GM10847 (cell line): ENCODE data around the gene DNAI1.

Experiments
- POLR2A ChIP-seq: IDR thresholded peaks from 2 replicates; pipeline ENCODE4 v1.6.1; 2011; ENCODE audit not compliant: insufficient read length; ENCODE audit errors: extremely low read depth

Gene DNAI1

DNA sequence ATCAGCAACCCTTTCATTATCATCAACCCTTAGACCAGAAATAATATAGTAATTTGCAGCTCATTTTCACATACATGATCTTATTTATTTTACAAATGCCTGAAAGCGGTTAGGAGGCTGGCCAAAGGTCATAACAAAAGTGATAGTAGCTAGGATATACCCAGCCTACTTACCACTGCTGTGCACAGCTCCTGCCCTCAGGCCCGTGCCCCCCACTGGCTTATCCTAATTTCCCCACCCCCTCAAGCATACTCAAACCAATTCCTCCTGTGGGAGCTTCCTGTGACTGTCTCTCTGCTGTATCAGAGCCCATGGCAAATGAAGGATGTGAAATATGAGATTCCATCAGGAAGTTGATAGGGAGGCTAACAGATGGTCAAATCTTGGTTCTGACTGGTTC is 15.1 kb upstream of the DNAI1 start:
- TF ChIP-seq POLR2A = no peak

DNA sequence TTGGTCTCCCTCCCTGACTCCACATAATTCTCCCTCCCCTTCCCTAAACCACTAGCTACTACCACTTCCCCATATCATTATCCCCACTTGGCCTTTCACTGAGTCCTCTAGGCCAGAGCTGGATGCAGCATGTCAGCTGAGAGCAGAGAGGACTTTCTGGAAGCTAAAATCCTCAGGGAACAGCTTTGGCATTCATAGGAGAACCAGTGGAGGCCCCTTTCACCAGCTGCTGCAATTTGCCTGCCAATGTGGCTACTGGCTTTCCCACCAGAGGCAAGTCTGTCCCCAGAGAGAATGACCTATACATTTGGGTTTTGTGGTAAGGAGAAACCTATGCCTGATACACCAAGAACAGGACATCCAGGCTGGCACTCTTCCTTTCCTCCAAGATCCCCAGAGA is 14.6 kb upstream of the DNAI1 start:
- no peak for TF ChIP-seq POLR2A

DNA sequence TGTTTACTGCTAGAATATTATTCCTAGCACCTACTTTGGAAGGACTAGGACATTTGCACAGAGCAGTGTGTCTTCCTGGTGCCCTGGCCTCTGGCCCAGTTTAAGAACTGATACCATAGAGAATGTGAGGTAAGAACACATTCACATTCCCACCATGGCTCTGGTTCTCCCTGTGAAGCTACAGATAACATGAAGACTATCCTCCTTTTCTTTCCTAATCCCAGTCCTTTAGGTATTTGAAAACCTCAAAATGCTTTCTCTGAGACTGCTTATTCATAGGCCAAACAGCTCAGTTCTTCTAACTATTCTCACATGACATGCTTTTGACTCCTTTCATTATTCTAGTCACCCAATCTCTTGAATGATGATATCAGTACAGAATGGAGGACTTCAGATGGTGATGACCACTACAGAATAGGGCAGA is 12.1 kb upstream of the DNAI1 start:
- no peak for TF ChIP-seq POLR2A

DNA sequence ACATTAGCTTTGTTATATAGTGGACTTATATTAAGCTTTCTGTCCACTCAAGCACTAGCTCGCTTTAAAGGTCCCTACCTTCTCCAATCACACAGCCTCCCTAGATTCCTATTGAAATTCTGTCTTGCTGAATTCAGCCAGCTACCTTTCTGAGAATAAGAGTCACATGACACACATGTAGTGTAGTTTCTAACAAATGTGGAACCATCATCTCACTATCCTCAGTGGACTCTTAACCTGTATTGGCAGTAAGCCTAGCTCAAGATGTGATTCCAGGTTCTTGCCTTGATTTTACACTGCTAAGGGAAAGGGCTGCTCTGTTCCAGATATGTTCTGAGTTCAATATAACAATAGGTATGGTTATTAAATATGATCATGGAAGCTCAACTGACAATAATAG is 11.7 kb upstream of the DNAI1 start:
- no peak for TF ChIP-seq POLR2A

DNA sequence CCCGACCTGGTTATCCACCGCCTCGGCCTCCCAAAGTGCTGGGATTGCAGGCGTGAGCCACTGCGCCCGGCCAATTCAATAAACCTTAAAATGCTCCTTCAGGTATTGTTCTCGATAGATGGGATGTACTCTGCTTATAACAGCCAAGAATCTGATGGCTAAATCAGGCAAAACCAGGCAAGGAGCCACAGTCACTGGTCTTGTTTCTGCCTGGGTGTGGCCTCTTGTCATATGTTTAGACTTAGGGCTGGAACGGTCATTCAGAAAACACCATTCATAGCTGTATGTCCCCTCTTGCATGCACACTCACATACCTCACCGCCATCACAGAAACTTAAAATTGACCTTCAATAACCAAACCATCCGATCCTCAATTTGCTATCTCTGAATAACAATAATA is 8.0 kb upstream of the DNAI1 start:
- no peak for TF ChIP-seq POLR2A

DNA sequence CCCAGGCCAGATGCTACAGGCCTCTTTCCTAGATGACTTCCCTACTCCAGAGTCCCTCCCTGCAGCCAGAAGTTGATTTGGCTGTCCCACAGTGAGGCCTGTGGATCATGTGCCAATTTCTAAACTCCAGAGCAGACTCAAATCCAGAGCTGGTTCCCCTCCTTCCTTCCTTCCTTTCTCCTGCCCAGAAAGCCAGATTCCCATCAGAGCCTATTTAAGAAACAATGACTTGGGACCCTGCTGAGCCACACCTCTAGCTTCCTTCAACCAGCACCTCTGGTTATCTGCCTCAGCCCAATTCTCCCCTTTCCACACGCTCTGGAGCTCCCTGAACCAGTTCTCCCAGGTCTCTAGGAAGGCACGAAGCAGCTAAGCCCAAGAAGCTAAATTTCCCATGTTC is 7.5 kb upstream of the DNAI1 start:
- no peak for TF ChIP-seq POLR2A

DNA sequence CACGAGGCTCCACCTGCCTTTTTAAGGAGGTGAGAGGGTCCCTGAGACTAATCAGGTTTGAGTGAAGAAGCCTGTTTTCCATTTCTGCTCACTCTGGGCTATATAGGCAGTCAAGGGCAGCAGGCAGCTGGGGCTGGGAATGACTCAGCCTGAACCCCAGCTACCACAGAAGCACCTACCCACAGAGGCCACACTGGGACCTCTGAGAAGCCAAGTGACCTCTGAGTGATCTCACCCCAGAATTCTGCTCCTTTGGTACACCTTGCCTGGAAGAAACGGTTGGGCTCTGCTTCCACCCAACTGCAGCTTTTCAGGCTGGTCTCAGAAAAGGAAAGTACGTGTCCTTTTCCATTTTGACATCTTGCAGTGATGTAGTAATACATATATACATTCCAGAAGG is 7.1 kb upstream of the DNAI1 start:
- no peak for TF ChIP-seq POLR2A

DNA sequence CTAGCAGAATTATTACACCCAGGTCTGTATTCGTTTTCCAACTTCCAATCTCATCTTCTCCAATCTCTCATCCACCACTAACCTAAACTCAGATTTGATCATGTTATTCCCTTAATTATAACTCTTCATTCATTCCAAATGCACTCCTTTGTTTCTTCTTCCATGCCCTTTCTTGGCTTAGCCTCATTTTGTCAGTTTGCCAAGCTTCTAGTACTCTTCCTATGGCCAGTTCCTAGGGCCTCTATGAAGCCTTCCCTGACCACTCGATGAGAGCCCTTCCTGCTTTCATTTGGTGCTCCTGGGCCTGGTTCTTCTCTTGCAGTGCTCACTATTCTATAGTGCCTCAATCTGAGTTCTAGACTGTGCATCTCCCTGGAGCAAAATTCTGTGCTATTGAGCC is 6.0 kb upstream of the DNAI1 start:
- no peak for TF ChIP-seq POLR2A

DNA sequence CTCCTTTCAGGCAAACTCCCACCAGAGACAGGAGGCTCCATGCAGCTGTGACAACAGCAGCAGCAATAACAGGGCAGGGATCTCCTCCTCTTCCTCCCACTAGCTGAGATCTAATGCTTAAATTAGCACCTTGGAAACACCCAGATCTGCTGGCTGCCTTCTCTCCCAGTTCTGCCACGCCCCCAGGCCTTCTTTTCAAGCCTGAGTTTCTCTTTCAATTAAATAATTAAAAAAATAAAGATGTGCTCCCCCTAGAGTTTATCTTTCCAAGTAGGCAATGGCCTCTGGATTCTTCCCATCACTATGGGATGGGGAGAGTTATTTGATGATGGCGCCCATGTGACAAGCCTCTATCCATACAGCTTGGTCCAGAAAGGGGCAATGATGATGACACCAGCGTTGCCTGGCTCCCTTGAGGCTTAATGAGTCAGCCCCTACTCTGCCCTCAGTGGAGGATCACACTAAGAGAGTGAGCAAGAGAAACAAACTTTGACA is 4.0 kb upstream of the DNAI1 start:
- TF ChIP-seq POLR2A = no peak

DNA sequence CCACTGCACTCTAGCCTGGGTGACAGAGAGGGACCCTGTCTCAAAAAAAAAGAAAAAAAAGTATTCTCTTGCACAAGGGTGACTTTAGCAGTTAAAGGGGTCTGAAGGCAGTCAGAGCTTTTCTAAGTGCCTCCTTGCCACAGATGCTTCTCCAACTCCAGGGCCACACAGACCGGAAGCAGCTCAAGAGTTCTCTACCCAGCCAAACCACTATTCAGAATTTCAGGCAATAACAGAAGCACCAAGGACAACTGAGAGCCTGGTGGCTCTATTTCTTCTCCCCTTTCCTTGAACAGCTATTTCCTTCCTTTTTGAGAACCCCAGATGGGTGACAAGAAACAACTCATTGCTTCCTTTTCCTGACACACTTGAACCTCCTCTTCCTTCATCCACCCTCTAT is 2.5 kb upstream of the DNAI1 start:
- TF ChIP-seq POLR2A = no peak

DNA sequence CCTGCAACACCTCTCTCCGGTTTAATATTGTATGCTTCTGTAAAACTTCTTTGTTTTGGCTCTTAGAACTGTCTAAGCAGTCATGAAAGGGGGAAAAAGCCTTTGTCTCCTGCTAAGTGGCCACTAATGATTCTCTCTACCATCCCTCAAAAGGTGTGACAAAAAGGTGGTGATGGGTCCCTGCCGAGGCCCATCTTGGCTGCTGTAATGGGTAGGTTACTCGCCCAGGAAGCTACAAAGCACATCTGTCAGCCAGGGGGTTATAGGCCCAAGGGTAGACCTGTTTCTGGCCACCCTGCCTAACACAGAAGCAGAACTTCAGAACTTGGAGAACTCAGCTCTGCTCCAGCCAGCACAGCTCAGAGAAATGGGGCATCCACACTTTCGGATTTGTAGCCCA is 1.9 kb upstream of the DNAI1 start:
- TF ChIP-seq POLR2A = no peak

DNA sequence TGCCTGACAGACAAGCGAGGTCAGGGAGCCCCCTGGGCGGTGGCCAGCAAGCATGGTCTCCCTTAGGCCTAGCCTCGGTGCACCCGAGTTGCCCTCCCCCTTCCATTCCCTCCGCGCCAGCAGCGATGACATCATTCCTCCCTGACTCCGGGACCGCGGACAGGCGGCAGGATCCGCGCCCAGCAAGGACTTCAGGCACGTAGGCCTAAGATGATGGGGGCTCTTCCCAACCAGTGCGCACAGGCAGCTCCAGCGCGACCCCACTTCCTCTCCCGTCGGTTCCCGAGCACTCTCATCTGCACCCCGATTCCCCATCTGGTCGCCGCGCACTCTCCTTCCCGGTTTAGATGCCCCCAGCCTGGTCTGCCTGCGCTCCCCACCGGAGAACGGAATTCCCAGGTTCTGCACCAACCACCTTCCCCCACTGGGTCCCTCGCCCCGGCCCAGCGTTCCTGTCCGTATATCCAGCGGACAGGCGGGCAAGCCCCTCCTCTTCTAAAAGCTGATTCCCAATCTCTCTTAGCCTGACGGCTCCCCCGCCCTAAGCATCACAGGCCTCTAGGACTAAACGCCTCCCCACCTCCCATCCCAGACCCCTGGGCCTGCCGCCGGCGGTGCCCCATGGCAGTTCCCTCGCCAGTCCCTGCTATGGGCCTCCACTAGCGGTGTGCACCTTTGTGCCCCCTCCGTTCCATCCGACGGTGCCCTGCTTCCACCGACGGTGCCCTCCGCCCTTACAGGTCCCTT is 1.2 kb upstream of the DNAI1 start:
- TF ChIP-seq POLR2A = no peak

DNA sequence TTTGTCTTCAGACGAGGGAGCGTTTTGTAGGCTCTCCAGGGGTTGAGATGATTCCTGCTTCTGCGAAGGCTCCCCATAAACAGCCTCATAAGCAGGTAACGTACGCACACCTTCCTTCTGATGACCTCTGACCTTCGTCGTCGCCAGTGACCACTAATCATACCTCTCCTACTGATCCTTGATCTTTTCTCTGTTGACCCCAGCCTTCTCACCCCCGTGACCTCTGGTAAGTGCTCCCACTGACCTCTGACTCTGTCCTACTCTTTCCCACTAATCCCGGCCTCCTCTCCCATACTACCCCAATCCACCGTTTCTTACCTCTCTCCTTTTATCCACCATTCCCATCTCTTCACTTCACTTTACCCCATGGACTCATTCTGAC is 345 bp downstream of the DNAI1 start:
- TF ChIP-seq POLR2A = no peak

DNA sequence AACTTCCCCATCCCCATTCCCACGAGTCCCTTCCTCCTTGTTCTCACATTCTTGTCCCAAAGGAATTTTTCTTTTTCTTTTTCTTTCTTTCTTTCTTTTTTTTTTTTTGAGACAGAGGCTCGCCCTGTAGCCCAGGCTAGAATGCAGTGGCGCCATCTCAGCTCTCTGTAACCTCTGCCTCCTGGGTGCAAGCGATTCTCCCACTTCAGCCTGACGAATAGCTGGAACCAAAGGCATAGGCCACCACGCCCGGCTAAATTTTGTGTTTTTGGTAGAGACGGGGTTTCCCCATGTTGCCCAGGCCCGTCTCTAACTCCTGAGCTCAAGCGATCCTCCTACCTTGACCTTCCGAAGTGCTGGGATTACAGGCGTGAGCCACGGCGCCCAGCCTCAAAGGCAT is 751 bp downstream of the DNAI1 start:
- no peak for TF ChIP-seq POLR2A

DNA sequence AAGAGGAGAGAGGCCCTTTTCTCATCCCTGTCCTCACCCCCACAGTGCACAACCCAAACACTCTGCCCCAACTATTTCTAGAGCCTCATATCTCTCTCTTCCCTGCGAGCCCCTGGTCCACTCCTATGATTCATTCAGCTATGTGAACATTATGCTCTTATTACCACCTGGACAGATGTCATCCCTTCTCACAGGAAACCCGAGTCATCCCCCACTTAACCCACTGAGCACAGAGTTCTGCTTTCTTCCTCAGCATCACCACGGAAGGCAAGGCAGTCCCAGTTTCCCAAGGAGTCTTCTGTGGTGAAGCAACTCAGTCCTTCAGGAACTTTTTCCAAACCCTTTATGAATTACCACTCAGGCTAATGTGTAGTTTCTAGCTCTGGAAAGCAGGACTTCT is 1.3 kb downstream of the DNAI1 start:
- no peak for TF ChIP-seq POLR2A

DNA sequence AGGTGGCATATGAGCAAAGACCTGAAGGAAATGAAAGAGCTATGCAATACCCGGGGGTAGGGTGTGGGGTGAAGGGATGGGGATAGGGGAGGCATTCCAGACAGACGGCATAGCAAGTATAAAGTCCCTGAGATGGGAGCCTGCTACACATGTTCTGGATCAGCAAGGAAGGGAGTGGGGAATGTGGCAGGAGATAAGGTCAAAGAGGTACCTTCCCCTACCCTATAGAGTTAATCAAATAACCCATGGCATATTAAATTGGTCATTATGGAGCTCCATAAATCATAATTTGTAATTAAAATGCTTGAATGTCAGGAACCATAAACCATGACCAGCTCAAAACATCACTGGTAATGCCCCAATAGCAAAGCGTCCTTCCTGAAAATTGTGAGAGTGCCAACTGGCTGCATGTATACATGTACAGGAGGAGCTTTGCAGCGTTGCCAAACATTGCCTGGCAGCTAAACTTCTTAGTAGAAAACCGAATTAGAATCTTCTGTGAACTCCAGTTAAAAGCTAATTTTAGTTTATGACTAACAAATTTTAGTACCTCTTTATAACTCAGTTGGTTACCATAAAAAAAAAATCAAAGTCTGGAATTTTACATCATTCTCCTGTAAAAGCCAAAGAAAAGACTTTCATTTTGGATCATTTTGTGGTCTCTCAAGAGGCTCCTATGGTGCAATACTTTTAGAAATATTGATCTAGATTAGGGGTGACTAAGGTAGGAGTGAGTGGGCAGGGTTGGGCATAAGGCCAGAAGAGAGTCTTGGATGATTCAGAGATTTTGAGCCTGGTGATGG is 4.7 kb downstream of the DNAI1 start:
- TF ChIP-seq POLR2A = no peak

DNA sequence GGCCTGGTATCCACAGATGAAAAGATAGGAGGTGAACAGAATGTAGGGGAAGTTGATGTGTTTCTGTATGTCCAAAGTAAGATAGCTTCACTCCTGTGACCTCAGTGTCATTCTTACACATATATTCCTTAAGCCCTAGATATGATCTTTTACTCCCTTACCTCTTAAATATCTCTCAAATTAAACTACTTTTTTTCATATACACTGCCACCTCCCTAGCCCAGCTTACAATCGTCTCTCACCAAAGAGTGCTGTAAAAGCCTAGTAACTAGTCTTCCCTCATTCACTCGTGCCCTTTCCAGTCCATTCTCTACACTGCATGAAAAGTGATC is 5.3 kb downstream of the DNAI1 start:
- TF ChIP-seq POLR2A = no peak
